ENCODE measurements around the gene STEAP1.

DNA sequence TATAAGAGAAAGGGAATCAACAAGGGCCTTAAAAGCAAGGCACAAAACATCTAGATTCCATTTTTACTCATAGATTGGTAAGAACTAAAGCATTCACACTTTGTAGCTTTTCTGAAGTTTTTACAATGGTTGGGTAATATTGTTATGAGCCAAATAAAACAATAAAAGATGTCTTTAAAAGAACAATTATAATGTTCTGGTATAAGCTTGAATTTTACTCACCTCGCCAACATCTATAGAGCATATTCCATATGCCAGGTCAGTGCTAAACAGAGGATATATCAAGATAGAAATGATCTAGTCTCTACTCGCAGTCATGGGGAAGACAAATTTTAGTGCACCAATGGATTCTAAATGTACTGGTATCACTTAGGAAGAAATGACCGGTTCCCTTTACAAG lies 11.9 kb downstream of the STEAP1 start:
- TF ChIP-seq GABPA (tag; conservative IDR thresholded peaks at IDR 0.05; ENCODE audit: low read depth) (no peak), RHOXF2B (CRISPR knock-in tag; conservative IDR thresholded peaks at IDR 0.05) (no peak), SMC3 (conservative IDR thresholded peaks at IDR 0.05; ENCODE audit: insufficient read depth, low read depth, low read length) (no peak), SRSF9 (IDR thresholded peaks at IDR 0.05; ENCODE audit: borderline replicate concordance, low read depth, low read length) (no peak), POLR2AphosphoS2 (IDR thresholded peaks at IDR 0.05; ENCODE audit: low read length) (no peak), EP300 (IDR thresholded peaks at IDR 0.05; ENCODE audit: low read length) (no peak), SIRT6 (IDR thresholded peaks at IDR 0.05; ENCODE audit: low read depth, low read length) (no peak), SOX6 (IDR thresholded peaks at IDR 0.05) (no peak), ZNF780A (CRISPR knock-in tag; IDR thresholded peaks at IDR 0.05) (no peak)
- TF ChIP-seq, protein P1, sequence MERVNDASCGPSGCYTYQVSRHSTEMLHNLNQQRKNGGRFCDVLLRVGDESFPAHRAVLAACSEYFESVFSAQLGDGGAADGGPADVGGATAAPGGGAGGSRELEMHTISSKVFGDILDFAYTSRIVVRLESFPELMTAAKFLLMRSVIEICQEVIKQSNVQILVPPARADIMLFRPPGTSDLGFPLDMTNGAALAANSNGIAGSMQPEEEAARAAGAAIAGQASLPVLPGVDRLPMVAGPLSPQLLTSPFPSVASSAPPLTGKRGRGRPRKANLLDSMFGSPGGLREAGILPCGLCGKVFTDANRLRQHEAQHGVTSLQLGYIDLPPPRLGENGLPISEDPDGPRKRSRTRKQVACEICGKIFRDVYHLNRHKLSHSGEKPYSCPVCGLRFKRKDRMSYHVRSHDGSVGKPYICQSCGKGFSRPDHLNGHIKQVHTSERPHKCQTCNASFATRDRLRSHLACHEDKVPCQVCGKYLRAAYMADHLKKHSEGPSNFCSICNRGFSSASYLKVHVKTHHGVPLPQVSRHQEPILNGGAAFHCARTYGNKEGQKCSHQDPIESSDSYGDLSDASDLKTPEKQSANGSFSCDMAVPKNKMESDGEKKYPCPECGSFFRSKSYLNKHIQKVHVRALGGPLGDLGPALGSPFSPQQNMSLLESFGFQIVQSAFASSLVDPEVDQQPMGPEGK (CRISPR knock-in tag; IDR thresholded peaks at IDR 0.05; ENCODE audit: borderline replicate concordance): no peak
